Limb (tissue), 2 donors: Measurements from ENCODE around the gene ITK.
"Not testable (repeated sequence)": the region's sequence is repeated elsewhere in the genome, so short reads cannot be mapped to it uniquely, and the experiment has no call there.

ENCODE experiments used
- DNase-seq, 2 donors: peaks; one replicate each; pipeline ENCODE4 v3.0.0-alpha.2; 2016; ENCODE audit errors: extremely low spot score in 2 of 2

The ITK gene

DNA sequence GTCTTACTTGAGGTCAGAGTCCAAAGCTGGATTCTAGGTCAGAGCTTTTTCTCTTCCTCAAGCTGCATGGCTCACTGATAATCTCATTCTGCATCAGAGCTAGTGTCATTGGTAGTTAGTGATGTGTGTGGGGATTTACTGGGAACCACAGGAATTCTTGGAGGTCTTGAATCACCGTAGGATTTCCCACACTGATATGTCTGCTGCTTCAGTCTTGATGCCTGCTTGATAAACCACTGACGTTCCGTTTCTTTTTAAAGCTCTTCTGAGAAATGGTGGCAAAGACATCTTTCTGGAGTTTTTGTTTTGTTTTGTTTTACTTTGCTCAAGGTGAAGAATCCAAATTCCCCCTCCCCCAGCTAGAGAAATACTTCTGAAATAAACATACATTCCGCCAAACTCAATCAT lies 13.4 kb upstream of the ITK start:
- no peak for DNase-seq

DNA sequence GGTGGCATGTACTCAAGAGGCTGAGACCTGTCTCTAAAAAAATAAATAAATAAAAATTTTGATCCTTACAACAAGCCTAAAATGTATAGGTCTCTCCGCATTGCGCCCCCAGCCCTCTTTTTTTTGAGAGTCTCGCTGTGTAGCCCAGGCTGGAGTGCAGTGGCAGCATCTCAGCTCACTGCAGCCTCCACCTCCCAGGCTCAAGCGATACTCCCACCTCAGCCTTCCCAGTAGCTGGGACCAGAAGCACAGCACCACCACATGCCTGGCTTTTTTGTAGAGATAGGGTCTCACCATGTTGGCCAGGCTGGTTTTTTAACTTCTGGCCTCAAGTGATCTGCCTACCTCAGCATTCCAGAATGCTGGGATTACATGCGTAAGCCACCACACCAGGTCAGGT lies 12.4 kb upstream of the ITK start:
- no peak for DNase-seq

DNA sequence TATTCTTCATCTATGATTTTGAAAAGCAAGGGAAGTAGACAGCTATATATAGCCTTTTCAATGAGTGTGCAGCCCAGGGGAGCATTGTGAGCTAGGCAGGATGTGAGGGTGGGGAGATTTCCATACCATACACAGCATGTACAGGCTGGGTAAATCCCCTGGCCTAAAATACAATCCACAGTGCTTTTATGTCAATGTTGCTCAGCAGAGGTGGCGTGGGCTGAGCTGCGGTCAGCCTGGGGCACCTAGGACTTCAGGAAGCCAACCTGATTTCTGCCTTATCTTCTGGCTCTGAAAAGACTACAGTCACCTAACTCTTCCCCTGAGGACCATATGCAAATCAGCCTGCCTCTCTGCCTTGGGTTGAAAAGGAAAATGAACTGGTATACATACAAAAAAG lies 8.2 kb upstream of the ITK start:
- DNase-seq = no peak

DNA sequence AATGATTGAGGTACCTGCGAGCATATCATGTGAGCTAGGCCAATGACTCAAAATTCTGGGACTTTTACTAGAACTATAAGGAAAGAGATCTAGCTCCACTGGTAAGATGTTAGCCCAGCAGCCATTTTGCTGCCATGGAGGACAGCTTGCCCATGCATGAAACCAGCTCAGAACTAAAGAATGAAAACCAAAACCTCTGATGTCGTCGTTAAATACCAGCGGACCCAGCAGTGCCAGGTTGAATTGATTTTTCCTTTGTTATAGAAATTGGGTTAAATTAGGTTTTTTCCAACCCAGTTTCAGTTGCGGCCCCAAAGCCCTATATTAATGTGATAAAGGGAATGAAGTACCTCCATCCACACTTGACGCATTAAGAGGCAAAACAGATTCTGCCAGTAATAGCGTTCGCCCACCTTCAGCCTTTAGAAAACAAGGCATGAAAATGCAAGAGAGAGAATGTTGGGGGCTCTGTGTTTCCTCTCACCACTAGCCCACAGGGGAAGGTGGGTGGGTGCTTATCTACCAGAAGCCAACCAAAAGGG lies 5.5 kb upstream of the ITK start:
- no peak for DNase-seq

DNA sequence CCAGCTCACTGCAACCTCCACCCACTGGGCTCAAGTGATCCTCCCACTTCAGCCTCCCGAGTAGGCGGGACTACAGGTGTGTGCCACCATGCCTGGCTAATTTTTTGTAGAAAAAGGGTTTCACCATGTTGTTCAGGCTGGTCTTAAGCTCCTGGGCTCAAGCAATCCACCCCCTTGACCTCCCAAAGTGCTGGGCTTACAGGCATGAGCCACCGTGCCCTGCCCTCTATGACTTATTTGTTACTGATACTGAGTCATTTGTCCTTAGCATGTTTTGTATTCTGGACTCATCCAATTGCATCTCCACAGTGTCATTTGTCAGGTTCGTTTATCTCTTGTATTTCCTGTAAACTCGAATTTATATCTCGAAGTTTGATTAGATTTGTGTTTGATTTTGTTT lies 2.7 kb upstream of the ITK start:
- no peak for DNase-seq

DNA sequence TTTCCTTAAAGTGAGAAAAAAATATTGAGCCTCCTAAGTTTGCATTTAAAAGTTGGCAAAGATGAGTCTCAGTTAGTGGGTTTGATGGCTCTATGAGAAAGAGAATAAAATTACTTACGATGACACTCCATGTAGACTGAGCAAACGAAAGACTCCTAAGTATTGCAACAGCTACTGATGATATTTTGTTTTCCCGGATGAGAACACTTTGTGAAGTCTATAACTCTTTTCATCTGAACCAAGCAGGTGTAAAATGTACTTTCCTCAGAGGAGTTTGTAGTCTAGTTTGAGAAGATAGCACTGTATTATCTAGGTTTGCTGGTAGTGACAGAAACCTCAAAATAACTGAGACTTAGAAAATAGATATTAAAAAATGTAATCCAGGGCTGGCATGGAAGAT lies 1.7 kb upstream of the ITK start:
- no peak for DNase-seq

DNA sequence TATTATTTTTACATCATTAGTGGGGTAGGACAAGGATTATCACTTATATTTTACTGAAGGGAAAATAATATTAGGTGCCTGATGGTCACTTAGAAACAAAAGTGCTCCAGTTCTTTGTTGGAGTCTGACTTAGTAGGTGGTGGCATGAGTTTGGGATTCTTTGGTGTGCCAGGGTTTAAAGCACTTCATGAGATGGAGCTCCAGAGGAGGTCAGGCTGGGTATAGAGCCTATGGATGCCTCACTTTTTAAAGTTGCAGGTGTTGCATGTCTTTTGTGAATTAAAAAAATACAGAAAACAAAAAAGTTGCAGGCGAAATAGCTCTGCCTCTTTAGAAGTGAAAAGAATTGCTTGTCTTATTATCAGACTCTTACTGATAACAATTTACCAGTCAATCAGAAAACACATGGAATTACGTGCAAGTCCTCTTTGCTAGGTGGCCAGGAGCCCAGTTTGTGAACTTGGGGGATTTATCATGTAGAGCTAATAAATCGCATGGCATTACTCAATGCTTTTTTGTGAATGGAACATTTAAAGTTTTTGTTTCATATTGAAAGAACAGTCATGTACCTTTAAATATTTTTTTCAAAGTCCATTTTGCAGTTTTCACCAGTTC lies 1.6 kb downstream of the ITK start:
- no peak for DNase-seq

DNA sequence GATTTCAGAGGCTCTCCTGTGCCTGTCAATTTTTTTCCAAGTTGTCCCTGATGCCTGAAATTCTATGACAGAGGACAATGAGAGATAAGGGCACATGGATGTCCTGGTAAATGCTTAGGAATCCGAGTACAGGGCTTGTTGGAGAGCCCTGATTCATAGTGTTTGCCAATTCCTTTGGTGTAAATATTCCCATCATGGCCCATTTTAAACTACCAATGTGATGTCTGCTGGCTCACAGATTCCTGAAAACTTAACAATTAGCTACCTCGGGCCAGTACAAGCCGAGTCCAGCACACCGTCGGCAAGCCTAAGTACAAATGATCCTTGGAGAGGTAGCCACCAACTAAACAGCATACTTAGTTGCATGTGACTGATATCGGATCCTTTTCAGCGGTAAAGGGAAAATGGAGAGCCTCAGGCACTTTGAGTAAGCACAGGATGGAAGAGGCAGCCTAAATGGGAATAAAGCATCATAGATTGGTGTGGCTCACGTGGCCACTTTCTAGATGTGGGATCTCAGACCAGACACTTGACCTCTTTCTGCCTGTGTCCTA lies 3.6 kb downstream of the ITK start:
- no peak for DNase-seq

DNA sequence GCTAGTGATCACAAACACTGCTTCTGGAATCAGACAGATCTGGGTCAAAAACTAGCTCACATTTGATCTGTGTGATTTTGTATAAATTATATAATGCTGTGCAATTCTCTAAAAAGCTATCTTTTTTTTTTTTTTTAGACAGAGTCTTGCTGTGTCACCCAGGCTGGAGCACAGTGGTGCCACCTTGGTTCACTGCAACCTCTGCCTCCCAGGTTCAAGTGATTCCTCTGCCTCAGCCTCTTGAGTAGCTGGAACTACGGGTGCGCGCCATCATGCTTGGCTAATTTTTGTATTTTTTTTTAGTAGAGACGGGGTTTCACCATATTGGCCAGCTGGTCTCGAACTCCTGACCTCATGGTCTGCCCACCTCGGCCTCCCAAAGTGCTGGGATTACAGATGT lies 4.5 kb downstream of the ITK start:
- DNase-seq = not testable (repeated sequence)

DNA sequence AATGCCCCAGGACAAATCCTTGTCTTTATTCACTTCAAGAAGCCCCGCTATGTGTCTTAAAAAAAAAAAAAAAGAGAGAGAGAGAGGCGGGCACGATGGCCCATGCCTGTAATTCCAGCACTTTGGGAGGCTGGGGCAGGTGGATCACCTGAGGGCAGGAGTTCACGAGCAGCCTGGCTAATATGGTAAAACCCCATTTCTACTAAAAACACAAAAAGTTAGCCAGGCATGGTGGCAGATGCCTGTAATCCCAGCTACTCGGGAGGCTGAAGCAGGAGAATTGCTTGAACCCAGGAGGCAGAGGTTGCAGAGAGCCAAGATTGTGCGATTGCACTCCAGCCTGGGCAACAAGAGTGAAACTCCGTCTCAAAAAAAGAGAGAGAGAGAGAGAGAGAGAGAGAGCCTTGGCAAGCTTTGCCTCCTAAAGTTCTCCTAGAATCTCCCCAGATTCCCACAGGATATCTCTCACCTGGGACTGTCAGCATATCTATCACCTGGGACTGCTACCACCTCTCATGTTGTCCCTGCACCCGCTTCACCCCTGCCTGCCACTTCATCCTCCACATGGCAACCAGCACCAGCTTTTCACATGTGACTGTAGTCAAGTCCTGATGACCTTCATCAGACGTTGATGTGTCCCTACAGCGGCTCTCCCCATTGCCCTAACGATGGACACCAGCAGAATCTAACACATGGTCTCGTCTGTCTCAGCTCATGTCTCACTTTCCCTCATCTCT lies 5.8 kb downstream of the ITK start:
- no peak for DNase-seq

DNA sequence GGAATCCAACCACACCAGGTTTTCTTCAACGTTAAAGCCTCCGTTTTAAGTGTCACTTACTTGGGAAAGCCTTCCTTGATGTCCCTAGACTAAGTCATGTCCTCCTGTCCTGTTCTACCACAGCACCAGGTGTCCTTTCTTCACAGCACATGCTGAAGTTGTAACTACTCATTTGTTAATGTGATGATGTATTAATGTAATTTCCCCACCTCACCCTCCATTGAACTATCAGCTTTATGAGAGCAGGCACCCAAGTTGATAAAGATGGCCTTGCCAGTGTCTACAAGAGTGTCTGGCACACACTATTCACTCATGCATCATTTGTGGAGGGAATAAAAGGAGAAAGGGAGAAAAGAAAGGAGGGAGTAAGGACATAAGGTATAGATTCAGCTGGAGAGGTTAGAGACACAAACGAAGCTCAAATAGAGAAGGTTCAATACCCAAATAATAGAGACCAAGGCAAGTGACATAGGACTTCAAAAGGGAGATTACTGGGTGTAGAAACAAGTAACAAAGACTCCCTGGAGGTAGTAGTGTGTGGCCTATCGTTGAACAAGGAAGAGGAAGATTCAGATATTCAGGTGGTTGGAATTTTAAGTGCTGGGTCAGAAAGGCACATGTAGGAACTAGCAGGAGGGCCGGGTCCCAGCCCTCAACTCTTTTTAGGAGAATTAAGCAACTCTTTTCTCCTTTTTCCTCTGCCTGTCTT lies 6.6 kb downstream of the ITK start:
- no peak for DNase-seq

DNA sequence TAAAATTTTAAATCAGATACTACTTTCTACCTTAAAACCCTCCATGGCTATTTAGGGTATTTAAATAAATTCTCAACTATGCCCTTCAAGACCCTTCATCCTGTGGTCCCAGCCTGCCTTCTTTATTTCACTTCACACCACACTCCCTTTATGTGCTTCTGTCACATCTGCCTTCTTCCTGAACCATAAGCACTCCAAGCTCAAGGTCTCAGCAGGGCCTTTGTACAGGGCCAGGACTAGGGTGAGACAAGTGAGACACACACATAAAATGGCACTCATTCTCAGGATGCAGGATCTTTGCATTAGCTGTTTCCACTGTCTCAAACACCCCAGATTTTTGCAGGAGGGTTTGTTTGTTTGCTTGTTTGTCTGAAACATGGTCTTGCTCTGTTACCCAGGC lies 7.6 kb downstream of the ITK start:
- DNase-seq = no peak

DNA sequence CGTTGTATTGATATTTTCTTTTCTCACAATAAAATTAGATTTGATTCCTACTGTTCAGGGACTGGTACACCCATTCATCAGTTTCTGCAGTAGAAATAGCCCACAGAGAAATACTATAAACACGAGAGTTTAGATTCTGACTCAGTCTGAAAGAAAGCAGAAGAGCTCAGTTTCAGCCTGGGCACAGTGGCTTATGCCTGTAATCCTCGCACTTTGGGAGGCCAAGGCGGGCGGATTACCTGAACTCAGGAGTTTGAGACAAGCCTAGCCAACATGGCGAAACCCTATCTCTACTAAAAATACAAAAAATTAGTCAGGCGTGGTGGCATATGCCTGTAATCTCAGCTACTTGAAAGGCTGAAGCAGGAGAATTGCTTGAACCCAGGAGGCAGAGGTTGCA lies 8.6 kb downstream of the ITK start:
- no peak for DNase-seq

DNA sequence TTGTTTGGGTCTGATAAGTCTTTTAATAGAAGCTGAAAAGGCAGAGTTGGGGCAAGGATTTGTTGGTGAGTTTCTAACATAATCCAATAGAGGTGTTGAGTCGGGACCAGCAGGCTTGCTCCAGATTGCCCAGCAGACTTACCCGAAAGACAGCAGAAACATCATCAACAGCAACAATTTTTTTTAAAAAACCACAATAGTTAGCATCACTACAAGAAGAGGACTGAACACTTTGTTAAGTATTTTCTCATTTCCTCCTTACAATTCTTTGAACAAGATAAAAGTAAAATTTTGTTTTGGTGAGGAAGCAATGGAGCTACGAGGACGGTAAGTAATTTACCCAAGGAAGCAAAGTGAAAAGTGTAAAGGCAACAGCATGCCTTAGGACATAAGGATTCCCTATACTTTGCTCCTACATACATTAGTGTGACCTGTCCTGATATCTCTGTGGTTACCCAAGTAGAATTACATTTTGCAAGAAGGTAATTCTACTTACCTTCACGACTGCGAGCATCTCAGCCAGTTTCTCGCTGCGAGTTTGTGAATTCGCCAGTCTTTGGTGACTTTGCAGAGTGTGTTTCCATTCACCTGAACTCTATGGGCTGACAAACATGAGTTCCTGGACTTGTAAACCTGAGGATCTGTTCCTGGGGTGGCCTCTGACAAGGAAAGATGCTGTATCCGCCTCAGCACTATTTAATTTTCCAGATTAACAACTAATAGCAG lies 13.2 kb downstream of the ITK start:
- DNase-seq = no peak

DNA sequence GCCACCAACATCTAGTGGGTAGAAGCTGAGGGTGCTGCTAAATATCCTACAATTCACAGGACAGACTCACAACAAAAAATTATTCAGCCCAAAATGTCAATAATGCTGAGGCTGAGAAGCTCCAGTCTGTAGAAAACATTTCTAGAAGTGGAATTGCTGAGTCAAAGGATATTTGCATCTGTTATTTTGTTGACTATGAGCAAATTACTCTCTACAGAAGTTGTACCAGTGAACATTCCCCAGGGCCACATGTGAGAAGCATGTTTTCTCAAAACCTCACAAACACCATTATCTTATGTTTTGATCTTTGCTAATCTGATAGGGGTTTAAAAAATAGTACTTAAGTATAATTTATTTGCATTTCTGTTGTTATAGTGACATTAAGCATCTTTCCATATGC lies 15.4 kb downstream of the ITK start:
- no peak for DNase-seq

DNA sequence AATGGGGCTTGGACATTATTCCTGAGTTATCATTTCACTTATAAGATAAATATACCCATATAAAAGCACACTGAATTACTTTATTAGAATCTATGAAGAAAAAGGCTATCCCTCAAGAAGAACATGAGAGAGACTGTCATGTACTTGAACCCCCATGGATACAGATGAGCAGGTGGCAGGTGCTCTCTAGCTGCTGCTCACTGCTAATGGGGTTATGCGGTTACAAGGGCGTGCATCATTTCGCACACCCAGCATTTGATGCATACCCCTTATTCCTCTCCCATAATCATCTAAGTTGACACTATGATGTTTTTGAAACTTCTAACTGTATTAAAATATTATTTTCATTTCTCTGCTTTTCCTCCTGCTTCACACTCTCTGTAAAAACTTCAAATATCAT lies 16.4 kb downstream of the ITK start:
- no peak for DNase-seq

DNA sequence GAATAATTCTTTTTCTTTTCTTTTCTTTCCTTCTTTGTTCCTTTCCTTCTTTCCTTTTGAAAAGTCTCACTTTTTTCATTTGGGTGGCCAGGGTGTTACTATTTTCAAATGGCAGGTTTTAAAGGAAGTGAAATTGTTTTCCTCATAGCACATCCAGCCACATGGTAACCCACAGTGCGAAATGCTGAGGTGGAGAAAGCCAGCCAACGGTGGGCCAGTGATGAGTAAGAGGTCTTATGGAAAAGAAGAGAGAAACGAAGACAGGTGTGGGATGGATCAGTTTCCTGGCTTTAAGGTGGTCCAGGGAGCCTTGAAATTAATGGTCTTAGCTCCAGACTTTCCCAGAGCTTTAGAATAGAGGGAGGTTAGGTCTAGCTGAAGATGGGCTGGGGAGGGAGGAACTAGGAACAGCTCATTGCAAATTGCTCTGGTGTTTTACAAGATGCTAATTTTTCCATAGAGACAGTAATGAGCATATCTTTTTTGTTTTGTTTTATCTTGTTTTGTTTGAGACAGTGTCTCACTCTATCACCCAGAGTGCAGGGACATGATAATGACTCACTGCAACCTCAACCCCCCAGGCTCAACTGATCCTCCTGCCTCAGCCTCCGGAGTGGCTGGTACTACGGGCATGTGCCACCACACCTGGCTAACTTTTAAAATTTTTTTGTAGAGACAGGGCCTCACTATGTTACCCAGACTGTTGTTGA lies 17.8 kb downstream of the ITK start:
- no peak for DNase-seq

DNA sequence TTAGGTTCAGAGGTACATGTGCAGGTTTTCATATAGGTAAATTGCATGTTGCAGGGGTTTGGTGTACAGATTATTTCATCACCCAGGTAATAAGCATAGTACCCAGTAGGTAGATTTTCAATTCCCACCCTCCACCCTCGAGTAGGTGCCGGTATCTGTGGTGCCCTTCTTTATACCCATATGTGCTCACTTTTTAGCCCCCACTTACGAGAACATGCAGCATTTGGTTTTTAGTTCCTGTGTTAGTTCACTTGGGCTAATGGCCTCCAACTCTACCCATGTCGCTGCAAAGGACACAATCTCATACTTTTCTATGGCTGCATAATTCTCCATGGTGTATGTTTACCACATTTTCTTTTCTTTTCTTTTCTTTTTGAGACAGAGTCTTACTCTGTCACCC lies 21.2 kb downstream of the ITK start:
- DNase-seq = no peak

DNA sequence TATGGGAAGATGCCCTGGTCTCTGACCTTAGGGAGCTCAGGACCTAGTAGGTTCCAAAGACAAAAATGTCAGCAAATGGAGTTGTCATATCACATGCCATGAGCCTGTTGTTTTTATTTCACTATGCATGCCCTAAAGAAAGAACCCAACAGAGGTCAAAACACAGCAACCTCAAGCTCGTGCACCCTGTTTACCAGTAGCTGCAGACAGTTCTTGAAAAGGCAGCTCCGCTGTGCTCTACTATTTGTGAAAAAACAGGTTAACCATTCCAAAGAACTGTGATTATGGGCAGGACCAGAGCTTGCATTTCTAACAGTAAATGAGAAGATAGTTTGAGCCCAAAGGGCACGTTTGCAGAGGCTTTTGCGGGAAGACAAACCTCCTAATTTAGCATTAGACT lies 22.8 kb downstream of the ITK start:
- DNase-seq = no peak

DNA sequence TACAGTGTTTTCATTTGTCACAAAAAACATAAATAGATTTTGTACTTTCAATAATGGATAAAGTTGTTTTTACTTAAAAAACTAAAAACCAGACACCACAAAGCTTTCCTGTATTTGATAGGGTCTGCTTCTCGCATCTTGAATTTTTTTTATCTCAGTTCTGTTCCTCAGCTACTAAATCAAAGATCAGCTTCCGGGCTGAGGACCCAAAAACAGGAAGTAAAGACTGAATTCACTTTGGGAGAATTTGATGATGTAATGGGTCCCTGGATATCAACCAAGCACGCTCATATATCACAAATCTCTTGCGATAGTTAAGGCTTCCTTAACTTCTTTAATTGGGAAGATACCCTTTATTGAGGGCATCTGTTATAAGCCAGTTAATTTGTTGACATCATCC lies 24.1 kb downstream of the ITK start:
- no peak for DNase-seq

DNA sequence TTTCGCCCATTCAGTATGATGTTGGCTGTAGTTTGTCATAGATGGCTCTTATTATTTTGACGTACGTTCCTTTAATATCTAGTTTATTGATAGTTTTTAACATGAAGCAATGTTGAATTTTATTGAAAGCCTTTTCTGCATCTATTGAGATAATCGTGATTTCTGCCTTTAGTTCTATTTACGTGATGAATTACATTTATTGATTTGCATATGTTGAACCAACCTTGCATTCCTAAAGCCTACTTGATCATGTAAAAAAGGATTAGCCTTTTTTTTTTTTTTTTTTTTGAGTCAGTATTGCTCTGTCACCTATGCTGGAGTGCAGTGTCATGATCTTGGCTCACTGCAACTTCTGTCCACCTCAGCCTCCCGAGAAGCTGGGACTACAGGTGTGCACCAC lies 25.1 kb downstream of the ITK start:
- DNase-seq = no peak
